ENCODE results near the gene RIMBP2.

DNA sequence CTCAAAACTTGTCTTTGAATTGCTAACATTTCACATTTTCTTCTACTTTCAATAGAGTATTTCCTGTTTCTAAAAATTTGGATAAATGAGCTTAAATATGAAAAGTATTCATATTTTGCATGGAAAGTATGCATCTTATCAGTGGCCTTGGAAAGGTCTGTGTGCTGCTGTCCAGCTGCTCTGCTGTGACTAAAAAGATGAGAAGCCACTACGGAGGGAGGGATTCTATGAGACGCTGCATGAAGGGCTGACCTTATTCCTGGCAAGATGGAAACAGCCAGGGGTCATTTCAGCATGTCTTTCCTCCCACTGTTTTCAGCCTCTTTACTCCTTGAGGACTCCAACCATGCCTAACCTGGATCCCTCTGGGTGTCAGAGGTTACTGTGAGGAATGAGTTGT, 365.4 kb downstream of the RIMBP2 start:
- TF ChIP-seq, protein P1, sequence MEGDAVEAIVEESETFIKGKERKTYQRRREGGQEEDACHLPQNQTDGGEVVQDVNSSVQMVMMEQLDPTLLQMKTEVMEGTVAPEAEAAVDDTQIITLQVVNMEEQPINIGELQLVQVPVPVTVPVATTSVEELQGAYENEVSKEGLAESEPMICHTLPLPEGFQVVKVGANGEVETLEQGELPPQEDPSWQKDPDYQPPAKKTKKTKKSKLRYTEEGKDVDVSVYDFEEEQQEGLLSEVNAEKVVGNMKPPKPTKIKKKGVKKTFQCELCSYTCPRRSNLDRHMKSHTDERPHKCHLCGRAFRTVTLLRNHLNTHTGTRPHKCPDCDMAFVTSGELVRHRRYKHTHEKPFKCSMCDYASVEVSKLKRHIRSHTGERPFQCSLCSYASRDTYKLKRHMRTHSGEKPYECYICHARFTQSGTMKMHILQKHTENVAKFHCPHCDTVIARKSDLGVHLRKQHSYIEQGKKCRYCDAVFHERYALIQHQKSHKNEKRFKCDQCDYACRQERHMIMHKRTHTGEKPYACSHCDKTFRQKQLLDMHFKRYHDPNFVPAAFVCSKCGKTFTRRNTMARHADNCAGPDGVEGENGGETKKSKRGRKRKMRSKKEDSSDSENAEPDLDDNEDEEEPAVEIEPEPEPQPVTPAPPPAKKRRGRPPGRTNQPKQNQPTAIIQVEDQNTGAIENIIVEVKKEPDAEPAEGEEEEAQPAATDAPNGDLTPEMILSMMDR (IDR thresholded peaks at IDR 0.05; ENCODE audit: borderline replicate concordance, extremely low read depth, low read length, poor library complexity, severe bottlenecking) = no peak
- TF ChIP-seq EZH2 (IDR thresholded peaks at IDR 0.05; ENCODE audit: borderline replicate concordance, low read depth, low read length, severe bottlenecking) = no peak
